Gastroesophageal sphincter (tissue), 4 donors: ENCODE results near the gene MCM3. TPM values are rescaled to one million over a fixed set of nuclear protein-coding genes. Genes with fewer than 3 reads are reported as not detected.

Source experiments
- ATAC-seq: fragments of 150-250 bp; one replicate; pipeline ENCODE4 v1.9.1; 2016; ENCODE audit warnings: mild to moderate bottlenecking, moderate library complexity
- H3K27ac ChIP-seq, 4 donors: fragments of 200-600 bp; sonication (generic) in 3 of 4; 1 replicate in 3 of 4; 2 replicates in 1 of 4; pipeline ENCODE4 v1.5.1; 2016 to 2019
- H3K27me3 ChIP-seq: fragments of 200-600 bp; sonication (generic); one replicate; pipeline ENCODE4 v1.5.1; 2019
- H3K36me3 ChIP-seq, 2 donors: fragments of 200-600 bp; sonication (generic); one replicate each; pipeline ENCODE4 v1.5.1; 2019; ENCODE audit warnings: control low read depth in 1 of 2
- H3K4me1 ChIP-seq, 3 donors: fragments of 200-600 bp; sonication (generic); 1 replicate in 2 of 3; 2 replicates in 1 of 3; pipeline ENCODE4 v1.5.1; 2016 to 2019; ENCODE audit warnings: control low read depth in 2 of 3
- H3K4me3 ChIP-seq, 2 donors: fragments of 200-600 bp; sonication (generic); one replicate each; pipeline ENCODE4 v1.5.1; 2019; ENCODE audit warnings: mild to moderate bottlenecking in 1 of 2, moderate library complexity in 1 of 2
- H3K9me3 ChIP-seq, 3 donors: fragments of 200-600 bp; sonication (generic); one replicate each; pipeline ENCODE4 v1.5.1; 2017 to 2019; ENCODE audit warnings: control low read depth in 2 of 3
- EP300 ChIP-seq: sonication (generic); formaldehyde crosslinking; IDR thresholded peaks from one replicate; pipeline ENCODE4 v1.6.1; 2017; ENCODE audit warnings: antibody characterized with exemption, mild to moderate bottlenecking
- POLR2A ChIP-seq, 2 donors: fragments of 450-650 bp; IDR thresholded peaks; one replicate each; pipeline ENCODE4 v1.6.1; 2017; ENCODE audit warnings: antibody characterized with exemption in 2 of 2, mild to moderate bottlenecking in 2 of 2, moderate library complexity in 1 of 2
- POLR2AphosphoS5 ChIP-seq: sonication (generic); formaldehyde crosslinking; IDR thresholded peaks from one replicate; pipeline ENCODE4 v1.6.1; 2017; ENCODE audit warnings: antibody characterized with exemption
- WGBS, 2 donors: methylation state at CpG; one replicate each; pipeline ENCODE4 v1.1.5; 2018; ENCODE audit warnings: low coverage in 1 of 2; 5-methylcytosine and 5-hydroxymethylcytosine counted together
- total RNA-seq, 4 donors: library from RNA; depleted of rRNA; stranded (reverse); fragments of >200 nt; gene quantifications; one replicate each; pipeline ENCODE4 v1.1.0, GENCODE V29; 2016
- TF ChIP-seq, protein P1 (sequence below), 4 experiments: fragments of 200-600 bp in 2 of 4; fragments of 450-650 bp in 2 of 4; sonication (generic) in 1 of 4; IDR thresholded peaks; one replicate each; pipeline ENCODE4 v1.5.1; 2017 to 2019; ENCODE audit warnings: antibody characterized with exemption in 4 of 4, mild to moderate bottlenecking in 2 of 4, moderate library complexity in 2 of 4

MCM3 gene
- total RNA-seq, 4 donors from 2014 or later, result 36.1 to 53.3 (median 45.4) TPM

DNA sequence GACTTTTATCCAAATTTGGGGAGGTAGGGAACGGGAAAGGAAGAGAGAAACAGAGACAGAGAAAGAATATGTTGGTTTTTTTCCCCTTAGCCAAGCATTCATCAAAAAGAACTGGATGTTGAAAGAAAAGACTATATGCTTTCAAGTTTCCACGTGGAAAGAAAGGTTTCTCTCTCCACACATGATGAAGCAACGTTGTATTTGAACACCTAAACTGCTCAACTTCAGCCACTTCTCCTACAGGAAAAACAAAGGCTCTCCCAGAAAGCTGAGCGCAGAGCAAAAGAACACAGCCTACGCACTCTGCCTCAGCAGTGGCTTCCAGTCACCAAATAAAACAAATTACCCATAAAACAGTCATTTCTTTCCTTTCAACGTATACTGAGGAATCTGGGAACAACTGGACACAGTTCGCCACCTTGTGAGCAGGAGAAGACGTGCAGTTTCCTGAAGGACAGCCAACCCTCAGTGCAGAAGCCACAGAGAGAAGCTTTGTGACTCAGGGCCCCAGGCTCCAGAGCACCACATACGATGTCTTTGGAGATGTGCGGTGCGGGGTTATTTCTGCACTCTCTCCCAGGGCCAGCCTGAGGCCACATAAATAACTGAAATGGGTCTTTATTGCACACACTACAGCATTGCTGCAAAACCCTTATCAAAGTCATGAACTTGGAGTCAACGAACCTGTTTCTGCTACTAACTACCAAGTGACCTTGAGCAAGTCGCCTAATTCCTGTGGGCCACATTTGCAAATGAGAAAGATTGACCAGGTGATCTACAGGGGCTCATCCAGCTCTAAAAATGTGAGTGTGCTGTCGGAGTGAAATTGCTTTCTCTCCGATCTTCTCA is 50.3 kb downstream of the MCM3 start:
- no peak for TF ChIP-seq POLR2AphosphoS5
- TF ChIP-seq, protein P1, sequence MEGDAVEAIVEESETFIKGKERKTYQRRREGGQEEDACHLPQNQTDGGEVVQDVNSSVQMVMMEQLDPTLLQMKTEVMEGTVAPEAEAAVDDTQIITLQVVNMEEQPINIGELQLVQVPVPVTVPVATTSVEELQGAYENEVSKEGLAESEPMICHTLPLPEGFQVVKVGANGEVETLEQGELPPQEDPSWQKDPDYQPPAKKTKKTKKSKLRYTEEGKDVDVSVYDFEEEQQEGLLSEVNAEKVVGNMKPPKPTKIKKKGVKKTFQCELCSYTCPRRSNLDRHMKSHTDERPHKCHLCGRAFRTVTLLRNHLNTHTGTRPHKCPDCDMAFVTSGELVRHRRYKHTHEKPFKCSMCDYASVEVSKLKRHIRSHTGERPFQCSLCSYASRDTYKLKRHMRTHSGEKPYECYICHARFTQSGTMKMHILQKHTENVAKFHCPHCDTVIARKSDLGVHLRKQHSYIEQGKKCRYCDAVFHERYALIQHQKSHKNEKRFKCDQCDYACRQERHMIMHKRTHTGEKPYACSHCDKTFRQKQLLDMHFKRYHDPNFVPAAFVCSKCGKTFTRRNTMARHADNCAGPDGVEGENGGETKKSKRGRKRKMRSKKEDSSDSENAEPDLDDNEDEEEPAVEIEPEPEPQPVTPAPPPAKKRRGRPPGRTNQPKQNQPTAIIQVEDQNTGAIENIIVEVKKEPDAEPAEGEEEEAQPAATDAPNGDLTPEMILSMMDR (IDR thresholded peaks at IDR 0.05), result peak in 3 of 4 experiments; percentile 34 to 66 (median 52)
- TF ChIP-seq POLR2A (IDR thresholded peaks at IDR 0.05), result no peak
- TF ChIP-seq EP300, result no peak
- no peaks in the 10 kb centered on the region for H3K27me3 ChIP-seq
- no peak overlapping the region for H3K4me3 ChIP-seq
- ATAC-seq, result peak; percentile 36
- WGBS, 2 donors, result 34 to 45% methylated on average over 10 to 14 of the region's 15 CpGs
- no peak overlapping the region for H3K27ac ChIP-seq
- no peaks in the 10 kb centered on the region for H3K9me3 ChIP-seq
- peaks cover 0 to 7% (median 0%) of the 10 kb centered on the region in 3 donors for H3K4me1 ChIP-seq
- no peaks in the 10 kb centered on the region for H3K36me3 ChIP-seq

DNA sequence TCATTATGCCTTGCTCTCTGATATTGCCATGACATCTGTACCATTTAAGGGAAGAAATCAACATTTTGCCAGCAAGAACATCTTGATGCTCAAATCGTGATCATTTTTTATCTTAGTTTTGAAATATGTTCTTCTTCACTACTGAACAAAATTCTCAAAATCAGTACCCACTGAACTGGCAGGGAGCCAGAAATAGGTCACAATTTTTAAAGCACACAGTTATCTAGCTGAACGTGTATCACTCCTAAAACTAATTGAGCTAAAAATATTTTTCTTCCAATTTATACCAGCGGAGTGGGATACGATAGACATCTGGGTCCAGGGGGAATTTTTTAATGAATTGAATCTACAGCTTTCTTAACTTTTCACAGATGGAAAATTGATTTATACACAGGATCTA is 51.5 kb downstream of the MCM3 start:
- no peaks in the 10 kb centered on the region for H3K9me3 ChIP-seq
- H3K27me3 ChIP-seq, result no peaks in the 10 kb centered on the region
- no peak for ATAC-seq
- H3K4me1 ChIP-seq, result peaks cover 0 to 7% (median 0%) of the 10 kb centered on the region in 3 donors
- TF ChIP-seq EP300 (no peak), POLR2AphosphoS5 (no peak), POLR2A (IDR thresholded peaks at IDR 0.05) (no peak)
- TF ChIP-seq, protein P1 (IDR thresholded peaks at IDR 0.05), result no peak
- no peak overlapping the region for H3K4me3 ChIP-seq
- H3K27ac ChIP-seq, result no peak overlapping the region
- no peaks in the 10 kb centered on the region for H3K36me3 ChIP-seq
- 63 to 74% methylated on average over 4 of the region's 4 CpGs for WGBS, 2 donors

DNA sequence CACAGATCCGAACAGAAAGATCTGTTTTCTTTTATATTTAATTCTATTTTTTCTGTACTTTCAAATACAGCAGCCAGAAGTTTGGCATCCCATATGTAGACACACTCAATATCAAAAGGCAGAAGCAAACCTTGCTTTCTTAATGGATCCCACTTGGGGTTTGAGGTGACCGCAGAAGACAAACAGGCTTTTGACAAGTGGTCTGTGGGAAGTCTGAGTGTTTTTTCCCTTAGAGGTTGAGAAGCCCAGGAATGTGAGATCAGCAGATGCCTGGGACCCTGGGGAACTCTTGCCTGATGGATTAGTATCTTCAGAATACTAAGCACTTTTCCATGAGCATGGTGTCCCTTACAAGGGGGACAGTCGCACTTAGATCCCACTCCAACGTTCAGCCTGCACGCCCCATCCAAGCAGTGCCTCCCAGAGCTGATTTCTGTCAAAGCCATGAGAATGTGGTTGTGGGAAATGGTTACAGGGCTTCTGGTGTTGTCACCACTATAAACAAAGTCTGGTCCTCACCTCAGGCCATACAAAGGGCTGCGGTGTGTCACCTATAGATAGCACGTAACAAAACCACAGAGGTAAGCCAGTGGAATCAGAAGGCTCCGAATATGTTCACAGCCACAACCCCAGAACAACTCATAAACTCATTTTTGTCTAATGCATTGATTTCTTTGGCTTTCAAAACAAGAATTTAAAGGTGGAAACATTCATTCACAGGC is 53.0 kb downstream of the MCM3 start:
- H3K36me3 ChIP-seq, result no peaks in the 10 kb centered on the region
- no peak overlapping the region for H3K27ac ChIP-seq
- WGBS, 2 donors, result 88 to 94% methylated on average over 5 of the region's 8 CpGs
- no peaks in the 10 kb centered on the region for H3K9me3 ChIP-seq
- no peak for ATAC-seq
- no peak for TF ChIP-seq POLR2A (IDR thresholded peaks at IDR 0.05)
- TF ChIP-seq, protein P1 (IDR thresholded peaks at IDR 0.05), result no peak
- TF ChIP-seq EP300, result no peak
- TF ChIP-seq POLR2AphosphoS5, result no peak
- peaks cover 0 to 7% (median 0%) of the 10 kb centered on the region in 3 donors for H3K4me1 ChIP-seq
- no peak overlapping the region for H3K4me3 ChIP-seq
- H3K27me3 ChIP-seq, result no peaks in the 10 kb centered on the region

DNA sequence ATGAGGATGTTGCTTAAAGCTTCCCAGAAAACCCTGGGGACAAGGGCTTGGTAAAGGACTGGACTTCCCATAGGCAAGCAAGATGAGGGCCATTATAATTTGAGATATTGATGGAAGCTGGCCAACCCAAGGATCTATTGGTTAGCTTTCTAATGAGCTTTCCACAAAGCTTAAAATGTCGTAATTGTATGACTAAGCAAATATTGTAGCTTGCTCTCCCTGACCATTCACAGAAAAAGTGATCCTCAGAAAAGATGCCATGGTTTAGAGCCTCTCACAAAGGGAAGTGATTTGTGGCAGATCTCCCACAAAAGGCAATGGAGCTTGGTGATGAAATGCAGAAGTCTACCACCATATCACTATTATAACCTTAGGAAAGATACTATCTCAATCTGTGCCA is 53.9 kb downstream of the MCM3 start:
- Histone ChIP-seq H3K9me3 (no peaks in the 10 kb centered on the region), H3K4me1 (peaks cover 0 to 7% (median 0%) of the 10 kb centered on the region in 3 donors), H3K27me3 (no peaks in the 10 kb centered on the region), H3K27ac (no peak overlapping the region), H3K4me3 (no peak overlapping the region), H3K36me3 (no peaks in the 10 kb centered on the region)
- WGBS, 2 donors, result 79 to 100% methylated on average over 1 of the region's 1 CpG
- no peak for ATAC-seq
- no peak for TF ChIP-seq EP300
- TF ChIP-seq, protein P1 (IDR thresholded peaks at IDR 0.05), result no peak
- no peak for TF ChIP-seq POLR2A (IDR thresholded peaks at IDR 0.05)
- TF ChIP-seq POLR2AphosphoS5, result no peak
